GM19372 (cell line): Measurements from ENCODE around the gene ARHGEF3.
"Not testable (repeated sequence)": the region's sequence is repeated elsewhere in the genome, so short reads cannot be mapped to it uniquely, and the experiment has no call there.

Source experiments
- ATAC-seq: cut with Tn5 transposase; IDR thresholded peaks from one replicate; pipeline ENCODE4 v1.9.1; 2021; ENCODE audit warnings: mild to moderate bottlenecking, low read depth, moderate library complexity; ENCODE audit not compliant: unreplicated experiment

The ARHGEF3 gene

DNA sequence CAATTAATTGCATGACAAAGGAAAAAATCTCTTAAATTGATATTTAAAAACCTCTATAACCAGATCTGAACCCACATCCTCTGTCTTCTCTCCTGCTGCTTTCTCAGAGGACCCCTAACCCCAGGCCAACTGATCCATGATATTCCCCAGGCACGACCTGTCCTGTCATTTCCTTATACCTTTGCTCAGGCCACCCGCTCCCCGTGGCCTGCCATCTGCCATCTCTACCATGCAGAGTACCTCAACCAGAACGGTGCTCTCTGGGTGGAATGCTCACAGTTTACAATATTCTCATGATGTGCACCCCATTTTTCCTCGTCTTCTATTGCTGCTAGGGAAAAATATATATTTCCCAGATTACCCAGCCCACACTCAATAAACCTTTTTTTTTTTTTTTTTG is 57.7 kb downstream of the ARHGEF3 start:
- no peak for ATAC-seq

DNA sequence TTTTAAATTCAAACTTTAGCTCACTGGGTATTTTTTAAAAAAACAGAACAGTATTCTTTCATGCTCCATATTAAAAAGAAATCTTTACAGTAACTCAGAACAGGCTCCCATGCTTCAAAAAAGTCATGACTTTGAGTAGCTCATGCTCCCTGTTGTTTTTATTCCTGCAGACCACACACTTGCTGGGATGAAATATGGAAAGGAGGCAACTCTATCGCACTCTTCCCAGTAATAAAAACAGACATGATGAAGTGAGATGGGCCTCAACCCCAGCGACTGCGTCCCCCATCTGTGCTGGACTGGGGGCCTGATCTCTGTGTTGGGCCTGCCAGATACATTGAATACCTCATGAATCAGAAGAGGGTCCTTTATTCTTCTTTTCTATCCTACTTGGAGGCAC is 58.9 kb downstream of the ARHGEF3 start:
- no peak for ATAC-seq

- no peak for ATAC-seq
These were observed 62.7 kb downstream of the ARHGEF3 start for GRCh38 chr3:56739036-56739435.

- ATAC-seq: no peak
These were observed 64.7 kb downstream of the ARHGEF3 start for GRCh38 chr3:56737006-56737405.

- ATAC-seq: no peak
These were observed 69.6 kb downstream of the ARHGEF3 start for GRCh38 chr3:56732109-56732508.

- peak; percentile 97 for ATAC-seq
These were observed 76.6 kb downstream of the ARHGEF3 start for GRCh38 chr3:56725175-56725574.

- ATAC-seq: peak; percentile 1
These were observed 77.1 kb downstream of the ARHGEF3 start for GRCh38 chr3:56724676-56725075.

- no peak for ATAC-seq
These were observed 80.9 kb downstream of the ARHGEF3 start for GRCh38 chr3:56720849-56721248.

DNA sequence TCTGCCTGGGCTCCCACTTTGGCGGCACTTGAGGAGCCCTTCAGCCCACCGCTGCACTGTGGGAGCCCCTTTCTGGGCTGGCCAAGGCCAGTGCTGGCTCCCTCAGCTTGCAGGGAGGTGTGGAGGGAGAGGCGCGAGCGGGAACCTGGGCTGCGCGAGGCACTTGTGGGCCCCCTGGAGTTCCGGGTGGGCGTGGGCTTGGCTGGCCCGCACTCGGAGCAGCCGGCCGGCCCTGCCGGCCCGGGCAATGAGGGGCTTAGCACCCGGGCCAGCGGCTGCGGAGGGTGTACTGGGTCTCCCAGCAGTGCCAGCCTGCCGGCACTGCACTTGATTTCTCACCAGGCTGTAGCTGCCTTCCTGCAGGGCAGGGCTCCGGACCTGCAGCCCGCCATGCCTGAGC is 82.9 kb downstream of the ARHGEF3 start:
- not testable (repeated sequence) for ATAC-seq

DNA sequence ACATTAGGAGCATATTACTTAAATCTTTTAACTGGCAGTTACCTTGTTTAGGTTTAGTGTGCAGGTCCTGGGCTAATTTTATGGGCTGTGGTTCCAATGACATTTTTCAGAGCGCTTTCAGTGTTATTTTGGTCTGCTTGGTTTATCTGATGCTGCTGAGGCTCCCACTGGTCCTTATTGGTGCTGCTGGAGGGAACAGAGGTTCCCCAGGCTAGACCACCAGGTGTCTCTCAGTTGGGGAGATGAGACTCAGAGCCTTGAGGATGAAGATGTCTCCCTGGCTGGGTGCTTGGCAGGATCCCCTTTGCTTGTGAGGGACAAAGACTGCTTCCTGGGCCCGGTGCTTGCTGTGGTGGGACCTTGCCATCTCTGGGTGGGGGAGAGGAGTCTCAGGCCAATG is 90.4 kb downstream of the ARHGEF3 start:
- no peak for ATAC-seq

GRCh38 chr3:56707412-56707811 is 94.3 kb downstream of the ARHGEF3 start:
- not testable (repeated sequence) for ATAC-seq

GRCh38 chr3:56706629-56707028 is 95.1 kb downstream of the ARHGEF3 start:
- ATAC-seq: no peak

DNA sequence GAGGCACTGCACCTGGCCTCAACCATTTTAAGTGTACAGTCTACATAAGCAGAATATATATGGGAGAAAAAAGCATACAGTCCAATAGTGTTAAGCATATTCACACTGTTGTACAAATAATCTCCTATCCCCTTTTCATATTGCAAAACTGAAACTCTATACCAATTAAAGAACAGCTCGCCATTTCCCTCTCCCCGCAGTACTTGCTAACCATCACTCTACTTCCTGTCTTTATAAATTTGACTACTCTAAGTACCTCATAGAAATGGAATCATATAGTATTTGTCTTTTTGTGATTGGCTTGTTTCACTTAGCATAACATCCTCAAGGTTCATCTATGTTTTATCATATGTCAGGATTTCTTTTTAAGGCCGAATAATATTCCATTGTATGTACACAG is 97.0 kb downstream of the ARHGEF3 start:
- no peak for ATAC-seq

DNA sequence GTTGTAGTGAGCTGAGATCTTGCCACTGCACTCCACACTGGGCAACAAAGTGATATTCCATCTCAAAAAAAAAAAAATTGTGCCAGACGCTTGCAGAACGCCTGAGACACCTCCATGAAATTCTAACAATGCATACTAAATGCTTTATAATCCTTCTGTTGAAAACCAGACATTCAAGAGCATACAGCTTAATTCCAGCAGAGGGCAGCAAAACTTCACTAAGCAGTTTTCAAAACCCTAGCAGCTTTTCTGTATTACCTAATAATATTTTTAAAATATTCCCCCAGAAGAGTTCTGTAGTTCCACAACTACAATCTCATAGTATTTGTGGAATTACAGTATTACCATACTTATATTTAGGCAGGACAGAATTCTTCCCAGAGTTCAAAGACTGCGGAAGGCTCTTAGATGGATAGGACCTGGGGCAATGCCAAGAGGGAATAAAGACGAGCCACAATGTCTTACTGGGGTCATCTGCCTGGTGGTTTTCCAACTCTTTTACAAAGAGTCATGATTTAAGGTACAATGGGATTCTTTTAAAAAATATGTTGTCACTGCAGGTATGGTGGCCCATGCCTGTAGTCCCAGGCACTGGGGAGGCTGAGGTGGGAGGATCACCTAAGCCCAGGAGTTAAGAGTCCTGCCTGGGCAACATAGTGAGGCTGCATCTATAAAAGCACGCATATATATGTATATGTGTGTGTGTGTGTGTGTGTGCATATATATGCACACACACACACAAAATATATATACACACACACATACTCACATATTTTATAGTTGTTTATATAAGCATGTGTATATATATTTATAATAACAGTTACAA is 99.0 kb downstream of the ARHGEF3 start:
- no peak for ATAC-seq

DNA sequence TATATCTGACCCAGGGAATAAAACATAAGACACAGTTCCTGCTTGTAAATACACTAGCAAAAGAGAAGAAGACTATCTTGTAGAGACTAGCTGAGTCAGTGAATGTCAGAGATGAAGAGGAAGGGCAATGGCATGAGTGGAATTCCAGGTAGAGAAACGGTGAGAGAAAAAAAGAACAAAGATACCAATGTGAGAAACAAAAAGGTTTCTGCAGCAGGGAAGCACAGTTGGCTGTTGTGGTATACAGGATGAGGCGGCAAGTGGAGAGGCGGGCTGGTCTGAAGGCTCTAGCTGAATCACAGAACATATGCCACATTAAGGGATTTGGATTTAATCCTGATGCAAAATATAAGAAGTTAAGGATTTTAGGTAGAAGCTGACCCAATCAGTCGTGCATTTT is 101.6 kb downstream of the ARHGEF3 start:
- ATAC-seq: no peak

- ATAC-seq: no peak
These were observed 106.7 kb downstream of the ARHGEF3 start for GRCh38 chr3:56694867-56695683.

- ATAC-seq: no peak
These were observed 108.0 kb downstream of the ARHGEF3 start for GRCh38 chr3:56693750-56694149.

- peak; percentile 74 for ATAC-seq
These were observed 109.0 kb downstream of the ARHGEF3 start for GRCh38 chr3:56692520-56693433.

DNA sequence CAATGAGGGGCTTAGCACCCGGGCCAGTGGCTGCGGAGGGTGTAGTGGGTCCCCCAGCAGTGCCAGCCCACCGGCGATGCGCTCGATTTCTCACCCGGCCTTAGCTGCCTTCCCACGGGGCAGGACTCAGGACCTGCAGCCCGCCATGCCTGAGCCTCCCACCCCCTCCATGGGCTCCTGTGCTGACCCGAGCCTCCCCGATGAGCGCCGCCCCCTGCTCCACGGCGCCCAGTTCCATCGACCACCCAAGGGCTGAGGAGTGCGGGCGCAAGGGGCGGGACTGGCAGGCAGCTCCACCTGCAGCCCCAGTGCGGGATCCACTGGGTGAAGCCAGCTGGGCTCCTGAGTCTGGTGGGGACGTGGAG is 109.8 kb downstream of the ARHGEF3 start:
- not testable (repeated sequence) for ATAC-seq

DNA sequence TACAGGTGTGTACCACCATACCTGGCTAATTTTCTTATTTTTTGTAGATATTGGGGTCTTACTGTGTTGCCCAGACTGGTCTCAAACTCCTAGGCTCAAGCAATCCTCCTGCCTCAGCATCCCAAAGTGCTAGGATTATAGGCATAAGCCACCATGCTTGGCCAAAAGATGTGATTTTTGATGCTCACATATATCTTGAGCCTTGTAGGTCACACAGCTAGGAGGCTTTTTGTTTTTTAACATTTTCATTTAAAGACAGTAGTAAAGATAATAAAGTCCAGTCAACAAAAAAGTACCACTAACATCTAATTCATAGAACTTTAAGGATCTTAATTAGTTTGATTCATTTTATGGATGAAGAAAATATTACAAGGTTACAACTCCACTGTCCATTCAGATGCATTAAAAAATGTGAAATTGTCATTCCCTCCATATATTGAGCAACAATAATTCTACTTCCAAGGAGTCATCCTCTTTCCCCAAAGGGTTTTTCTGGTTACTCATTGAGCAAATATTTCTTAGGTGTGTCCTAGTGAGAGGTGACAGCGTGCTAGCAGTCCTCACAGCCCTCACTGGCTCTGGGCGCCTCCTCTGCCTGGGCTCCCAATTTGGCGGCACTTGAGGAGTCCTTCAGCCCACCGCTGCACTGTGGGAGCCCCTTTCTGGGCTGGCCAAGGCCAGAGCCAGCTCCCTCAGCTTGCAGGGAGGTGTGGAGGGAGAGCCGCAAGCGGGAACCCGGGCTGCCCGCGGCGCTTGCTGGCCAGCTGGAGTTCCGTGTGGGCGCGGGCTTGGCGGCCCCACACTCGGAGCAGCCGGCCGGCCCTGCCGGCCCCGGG is 110.4 kb downstream of the ARHGEF3 start:
- ATAC-seq: no peak
